GM12801 (cell line): ENCODE measurements around the gene HBA2.

Source experiments
- TF ChIP-seq, protein P1 (sequence below): IDR thresholded peaks from one replicate; pipeline ENCODE4 v1.5.1; 2011; ENCODE audit warnings: control low read depth; ENCODE audit not compliant: insufficient read length; ENCODE audit errors: extremely low read depth

Gene HBA2

DNA sequence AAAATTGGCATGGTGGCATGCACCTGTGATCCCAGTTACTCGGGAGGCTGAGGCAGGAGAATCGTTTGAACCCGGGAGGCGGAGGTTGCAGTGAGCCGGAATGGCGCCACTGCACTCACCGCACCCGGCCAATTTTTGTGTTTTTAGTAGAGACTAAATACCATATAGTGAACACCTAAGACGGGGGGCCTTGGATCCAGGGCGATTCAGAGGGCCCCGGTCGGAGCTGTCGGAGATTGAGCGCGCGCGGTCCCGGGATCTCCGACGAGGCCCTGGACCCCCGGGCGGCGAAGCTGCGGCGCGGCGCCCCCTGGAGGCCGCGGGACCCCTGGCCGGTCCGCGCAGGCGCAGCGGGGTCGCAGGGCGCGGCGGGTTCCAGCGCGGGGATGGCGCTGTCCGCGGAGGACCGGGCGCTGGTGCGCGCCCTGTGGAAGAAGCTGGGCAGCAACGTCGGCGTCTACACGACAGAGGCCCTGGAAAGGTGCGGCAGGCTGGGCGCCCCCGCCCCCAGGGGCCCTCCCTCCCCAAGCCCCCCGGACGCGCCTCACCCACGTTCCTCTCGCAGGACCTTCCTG, 7.5 kb downstream of the HBA2 start, which contains the start of gene HBQ1:
TSS of gene HBQ1 (plus strand) at position 359 of the 575 bp plus-strand sequence. CDS start at position 387, 28 bp downstream.
- TF ChIP-seq, protein P1, sequence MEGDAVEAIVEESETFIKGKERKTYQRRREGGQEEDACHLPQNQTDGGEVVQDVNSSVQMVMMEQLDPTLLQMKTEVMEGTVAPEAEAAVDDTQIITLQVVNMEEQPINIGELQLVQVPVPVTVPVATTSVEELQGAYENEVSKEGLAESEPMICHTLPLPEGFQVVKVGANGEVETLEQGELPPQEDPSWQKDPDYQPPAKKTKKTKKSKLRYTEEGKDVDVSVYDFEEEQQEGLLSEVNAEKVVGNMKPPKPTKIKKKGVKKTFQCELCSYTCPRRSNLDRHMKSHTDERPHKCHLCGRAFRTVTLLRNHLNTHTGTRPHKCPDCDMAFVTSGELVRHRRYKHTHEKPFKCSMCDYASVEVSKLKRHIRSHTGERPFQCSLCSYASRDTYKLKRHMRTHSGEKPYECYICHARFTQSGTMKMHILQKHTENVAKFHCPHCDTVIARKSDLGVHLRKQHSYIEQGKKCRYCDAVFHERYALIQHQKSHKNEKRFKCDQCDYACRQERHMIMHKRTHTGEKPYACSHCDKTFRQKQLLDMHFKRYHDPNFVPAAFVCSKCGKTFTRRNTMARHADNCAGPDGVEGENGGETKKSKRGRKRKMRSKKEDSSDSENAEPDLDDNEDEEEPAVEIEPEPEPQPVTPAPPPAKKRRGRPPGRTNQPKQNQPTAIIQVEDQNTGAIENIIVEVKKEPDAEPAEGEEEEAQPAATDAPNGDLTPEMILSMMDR = no peak

DNA sequence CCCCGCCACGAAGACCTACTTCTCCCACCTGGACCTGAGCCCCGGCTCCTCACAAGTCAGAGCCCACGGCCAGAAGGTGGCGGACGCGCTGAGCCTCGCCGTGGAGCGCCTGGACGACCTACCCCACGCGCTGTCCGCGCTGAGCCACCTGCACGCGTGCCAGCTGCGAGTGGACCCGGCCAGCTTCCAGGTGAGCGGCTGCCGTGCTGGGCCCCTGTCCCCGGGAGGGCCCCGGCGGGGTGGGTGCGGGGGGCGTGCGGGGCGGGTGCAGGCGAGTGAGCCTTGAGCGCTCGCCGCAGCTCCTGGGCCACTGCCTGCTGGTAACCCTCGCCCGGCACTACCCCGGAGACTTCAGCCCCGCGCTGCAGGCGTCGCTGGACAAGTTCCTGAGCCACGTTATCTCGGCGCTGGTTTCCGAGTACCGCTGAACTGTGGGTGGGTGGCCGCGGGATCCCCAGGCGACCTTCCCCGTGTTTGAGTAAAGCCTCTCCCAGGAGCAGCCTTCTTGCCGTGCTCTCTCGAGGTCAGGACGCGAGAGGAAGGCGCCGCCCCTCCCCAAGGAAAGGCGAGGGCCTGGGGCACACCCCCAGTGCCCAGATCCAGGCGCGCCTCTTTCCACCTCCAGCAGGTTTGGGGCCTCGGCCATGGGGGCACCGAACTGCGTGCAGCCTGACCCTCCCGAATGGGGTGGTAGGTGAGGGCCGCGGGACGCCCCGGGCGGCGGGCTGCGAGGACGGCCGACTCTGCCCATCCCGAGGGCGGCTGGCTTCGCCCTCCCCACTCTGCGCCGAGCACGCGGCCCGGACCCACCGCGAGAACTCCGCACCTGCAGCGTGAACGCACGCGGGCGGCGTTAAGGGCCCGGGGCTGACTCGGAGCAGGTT, 8.2 kb downstream of the HBA2 start:
- TF ChIP-seq, protein P1 = no peak

- TF ChIP-seq, protein P1 = no peak
These were observed 8.9 kb downstream of the HBA2 start for GRCh38 chr16:181565-182021.

- TF ChIP-seq, protein P1 = no peak
These were observed 10.3 kb downstream of the HBA2 start for GRCh38 chr16:183005-183404.

- TF ChIP-seq, protein P1 = no peak
These were observed 12.5 kb downstream of the HBA2 start for GRCh38 chr16:185213-185612.

DNA sequence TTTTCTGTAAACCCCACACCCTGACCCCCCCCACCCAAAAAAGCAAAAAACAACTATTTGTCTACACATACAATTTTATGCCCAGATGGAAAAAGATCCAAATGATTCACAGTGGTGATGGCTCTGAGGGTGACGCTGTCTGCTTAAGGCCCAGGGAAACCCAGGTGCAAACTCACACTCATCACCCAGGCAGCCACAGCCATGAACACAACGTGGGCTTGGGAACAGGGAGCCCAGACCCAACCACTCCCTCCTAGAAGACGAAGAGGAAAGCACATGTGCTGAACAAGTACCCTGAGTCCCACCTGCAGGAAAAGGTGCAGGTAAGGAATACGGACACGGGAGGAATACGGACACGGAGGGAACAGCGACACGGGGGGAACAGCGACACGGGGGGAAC, 13.0 kb downstream of the HBA2 start:
- TF ChIP-seq, protein P1 = no peak

- TF ChIP-seq, protein P1 = no peak
These were observed 14.7 kb downstream of the HBA2 start for GRCh38 chr16:187330-187729.
